Retina (tissue), 1 donor: ENCODE data around the gene CYP11A1.
"Not testable (repeated sequence)": the region's sequence is repeated elsewhere in the genome, so short reads cannot be mapped to it uniquely, and the experiment has no call there.

ENCODE experiments used
- DNase-seq: peaks from one replicate; pipeline ENCODE4 v3.0.0-alpha.2; 2016

CYP11A1 gene

DNA sequence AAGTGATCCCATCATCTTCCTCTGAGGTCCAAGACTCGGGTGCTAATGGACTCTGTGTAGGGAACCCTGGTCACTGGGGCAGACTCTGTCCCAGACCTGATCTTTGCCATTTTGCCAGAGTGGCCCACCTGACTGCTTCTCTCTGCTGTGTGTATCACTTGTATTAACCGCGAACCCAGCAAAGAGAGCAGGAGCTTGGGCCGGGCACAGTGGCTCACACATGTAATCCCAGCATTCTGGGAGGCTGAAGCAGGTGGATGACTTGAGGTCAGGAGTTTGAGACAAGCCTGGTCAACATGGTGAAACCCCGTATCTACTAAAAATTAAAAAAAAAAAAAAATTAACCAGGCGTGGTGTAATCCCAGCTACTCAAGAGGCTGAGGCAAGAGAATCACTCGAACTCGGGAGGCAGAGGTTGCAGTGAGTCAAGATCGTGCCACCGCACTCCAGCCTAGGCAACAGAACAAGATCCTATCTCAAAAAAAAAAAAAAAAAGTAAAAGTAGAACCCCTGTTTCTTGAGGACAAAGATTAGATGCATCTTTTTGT is 32.9 kb upstream of the CYP11A1 start:
- no peak for DNase-seq

- no peak for DNase-seq
These were observed 32.3 kb upstream of the CYP11A1 start for GRCh38 chr15:74399511-74400312.

DNA sequence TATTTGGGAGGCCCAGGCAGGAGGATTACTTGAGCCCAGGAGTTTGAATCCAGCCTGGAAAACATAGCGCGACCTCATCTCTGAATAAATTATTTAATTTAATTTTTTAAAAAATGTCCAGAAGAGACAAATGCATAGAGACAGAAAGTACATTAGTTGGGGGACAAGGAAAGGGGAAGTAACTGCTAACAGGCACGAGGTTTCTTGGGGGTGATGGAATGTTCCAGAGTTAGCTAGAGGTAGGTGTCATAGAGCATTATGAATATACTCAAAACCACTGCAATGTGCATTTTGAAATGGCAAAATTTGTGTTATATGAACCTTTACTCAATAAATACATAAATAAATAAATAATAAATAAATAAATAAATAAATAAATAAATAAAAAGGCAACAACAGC is 31.7 kb upstream of the CYP11A1 start:
- DNase-seq: no peak

DNA sequence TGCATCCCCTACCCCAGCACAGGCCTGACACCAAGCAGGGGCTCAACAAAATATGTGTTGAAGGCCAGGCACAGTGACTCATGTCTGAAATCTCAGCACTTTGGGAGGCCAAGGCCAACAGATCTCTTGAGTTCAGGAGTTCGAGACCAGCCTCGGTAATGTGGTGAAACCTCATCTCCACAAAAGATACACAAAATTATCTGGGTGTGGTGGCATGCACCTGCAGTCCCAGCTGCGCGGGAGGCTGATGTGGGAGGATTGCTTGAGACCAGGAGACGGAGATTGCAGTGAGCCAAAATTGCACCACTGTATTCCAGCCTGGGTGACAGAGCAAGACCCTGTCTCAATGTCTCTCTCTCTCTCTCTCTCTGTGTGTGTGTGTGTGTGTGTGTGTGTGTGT is 30.7 kb upstream of the CYP11A1 start:
- no peak for DNase-seq

GRCh38 chr15:74397239-74398068 is 30.0 kb upstream of the CYP11A1 start:
- no peak for DNase-seq

DNA sequence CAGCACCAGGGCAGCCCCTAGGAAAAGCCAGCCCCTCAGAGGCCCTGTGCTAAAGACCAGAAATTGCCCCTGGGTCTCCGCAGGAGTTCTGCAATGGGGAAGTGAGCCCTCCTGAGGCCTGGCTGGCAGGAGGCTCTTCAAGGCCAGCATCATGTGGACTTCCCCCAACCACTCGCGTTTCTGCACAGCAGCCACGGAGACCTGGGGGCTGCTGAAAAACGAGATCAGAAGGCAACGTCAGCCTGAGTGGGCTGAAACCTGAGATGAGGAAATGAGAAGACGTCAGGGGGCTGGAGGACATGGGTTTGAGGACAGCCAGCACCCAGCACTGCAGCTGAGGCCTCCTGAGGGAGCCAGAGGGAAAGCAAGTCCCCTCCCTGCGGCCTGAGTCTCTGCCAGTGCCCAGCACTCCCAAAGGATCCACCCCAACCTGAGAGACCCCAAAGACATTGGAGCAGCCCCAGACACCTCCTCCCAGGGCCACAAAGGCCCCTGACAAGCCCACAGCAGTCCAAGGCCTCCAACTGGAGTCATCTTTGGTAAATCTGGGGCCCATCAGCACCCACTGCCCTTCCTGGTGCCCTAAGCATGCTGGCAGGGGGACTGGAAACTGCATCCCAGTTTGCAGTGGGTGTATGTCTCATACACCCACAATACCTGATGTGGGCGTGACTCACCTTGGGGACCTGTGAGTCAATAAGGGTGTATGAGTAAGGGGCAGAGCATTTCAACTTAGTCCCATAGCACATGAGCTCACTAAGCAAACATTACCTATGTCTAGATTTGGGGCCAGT is 29.2 kb upstream of the CYP11A1 start:
- no peak for DNase-seq

DNA sequence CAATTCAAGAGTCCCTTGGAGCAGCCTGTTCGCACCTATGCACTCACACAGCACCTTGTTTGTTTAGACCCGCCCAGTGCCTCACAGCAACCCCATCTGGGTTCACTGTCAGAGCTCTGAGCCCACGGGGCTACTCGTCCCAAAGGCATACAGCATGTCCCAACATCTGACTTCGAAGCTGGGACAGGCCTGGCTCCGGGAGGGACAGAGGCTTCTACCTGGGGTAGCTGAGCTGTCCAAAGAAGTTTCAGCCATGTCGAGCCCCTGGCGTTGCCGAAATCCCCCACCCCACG is 28.6 kb upstream of the CYP11A1 start:
- no peak for DNase-seq

- no peak for DNase-seq
These were observed 28.1 kb upstream of the CYP11A1 start for GRCh38 chr15:74395319-74396145.

DNA sequence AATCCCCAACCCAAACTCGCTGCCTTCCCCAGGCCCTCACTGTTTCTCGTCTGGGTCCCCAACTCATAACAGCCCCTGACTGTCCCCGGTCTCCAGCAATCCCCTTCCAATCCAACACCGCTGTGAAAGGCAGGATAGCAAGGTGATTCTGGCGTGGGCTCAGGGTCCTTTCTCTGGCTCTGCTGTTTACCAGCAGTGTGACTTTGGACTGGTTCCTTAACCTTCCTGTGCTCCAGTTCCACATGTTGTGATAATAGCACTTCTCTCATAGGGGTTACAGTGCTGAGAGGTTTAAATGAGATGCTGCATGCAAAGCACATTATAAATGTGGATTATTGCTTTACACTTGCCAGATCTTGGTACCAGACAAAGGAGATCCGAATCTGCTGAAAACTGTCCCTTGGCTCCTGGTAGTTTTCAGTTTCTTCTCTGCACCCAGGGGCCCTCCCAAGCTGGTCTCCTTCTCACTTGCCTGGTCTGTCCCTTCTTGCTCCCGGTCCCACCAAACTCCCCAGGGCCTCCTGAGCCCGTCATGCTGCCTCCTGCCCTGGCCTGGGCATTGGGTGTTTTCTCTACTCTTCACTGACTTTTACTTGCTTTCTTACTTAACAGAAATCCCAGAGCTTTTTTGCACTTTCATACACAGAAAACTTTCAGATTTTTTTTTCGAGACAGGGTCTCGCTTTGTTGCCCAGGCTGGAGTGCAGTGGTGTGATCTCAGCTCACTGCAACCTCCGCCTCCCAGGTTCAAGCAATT is 26.8 kb upstream of the CYP11A1 start:
- DNase-seq: no peak

- no peak for DNase-seq
These were observed 26.0 kb upstream of the CYP11A1 start for GRCh38 chr15:74393423-74393822.

GRCh38 chr15:74392902-74393301 is 25.5 kb upstream of the CYP11A1 start:
- DNase-seq: no peak

- no peak for DNase-seq
These were observed 25.0 kb upstream of the CYP11A1 start for GRCh38 chr15:74392451-74392830.

DNA sequence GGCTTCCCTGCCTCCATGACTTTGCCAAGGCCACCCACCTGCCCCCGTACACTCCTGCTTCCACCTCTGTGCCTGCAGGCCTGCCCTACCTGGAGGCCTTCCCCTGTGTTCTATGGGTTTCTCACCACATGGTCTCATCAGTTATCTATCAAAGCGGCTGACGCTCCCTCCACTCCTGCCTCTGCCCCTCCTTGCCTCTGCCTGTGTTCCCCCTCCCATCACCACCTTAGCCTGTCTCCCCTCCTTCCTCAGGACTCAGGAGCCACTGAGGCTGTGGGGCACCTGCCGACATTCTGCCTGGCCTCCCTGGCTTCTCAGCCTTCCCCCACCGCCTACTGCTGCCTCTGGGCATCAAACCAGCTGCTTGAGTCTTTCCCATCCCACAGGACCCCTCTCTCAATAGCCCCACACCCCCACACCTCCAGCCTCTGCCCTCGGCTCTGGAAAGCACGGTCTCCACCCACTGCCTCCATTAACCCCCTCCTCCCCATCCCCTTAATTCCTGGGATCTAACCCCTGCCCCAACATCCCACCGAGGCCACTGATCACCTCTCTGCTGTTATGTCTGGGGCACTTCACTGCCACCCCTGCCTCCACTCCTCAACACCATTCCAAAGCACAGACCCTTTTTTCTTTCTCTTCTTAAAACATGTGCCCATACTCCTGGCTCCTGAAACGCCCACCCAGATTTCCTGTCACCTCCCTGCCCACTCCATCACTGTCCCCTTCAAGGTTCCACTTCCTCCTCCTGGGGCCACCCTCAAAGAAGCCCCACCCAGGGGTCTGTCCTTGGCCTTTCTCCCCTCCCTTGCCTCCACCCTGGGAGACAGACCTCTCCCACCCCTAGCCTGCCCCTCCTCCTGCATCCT is 24.4 kb upstream of the CYP11A1 start:
- DNase-seq: no peak

DNA sequence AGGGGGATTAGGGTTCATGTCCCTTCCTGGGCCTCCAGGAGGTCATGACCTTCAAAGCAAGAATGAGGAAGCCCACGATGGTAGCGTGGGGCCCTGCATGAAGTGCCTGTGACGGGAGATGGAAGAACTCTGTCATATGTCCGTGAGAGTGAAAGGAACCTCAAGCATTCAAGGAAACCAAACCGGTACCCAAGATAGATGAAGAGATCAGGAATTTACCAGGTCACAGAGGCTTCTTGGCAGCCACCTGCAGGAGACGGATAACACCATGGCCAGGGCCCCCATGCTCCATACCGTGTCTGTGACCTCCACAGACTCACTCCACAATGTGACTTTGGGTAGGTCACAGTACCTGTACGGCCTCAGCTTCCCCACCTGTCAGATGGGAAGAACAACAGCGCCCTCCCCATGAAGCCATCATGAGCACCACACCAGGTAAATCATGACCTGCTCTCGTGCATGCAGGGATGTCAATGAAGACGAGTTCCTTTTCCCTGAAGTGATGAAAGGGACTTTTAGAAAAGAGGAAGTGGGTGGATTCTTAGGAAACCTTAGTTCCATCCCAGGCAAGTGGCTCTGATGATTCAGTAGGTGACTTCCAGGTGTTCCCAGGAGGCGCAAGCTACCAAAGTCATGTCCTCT is 23.3 kb upstream of the CYP11A1 start:
- no peak for DNase-seq

DNA sequence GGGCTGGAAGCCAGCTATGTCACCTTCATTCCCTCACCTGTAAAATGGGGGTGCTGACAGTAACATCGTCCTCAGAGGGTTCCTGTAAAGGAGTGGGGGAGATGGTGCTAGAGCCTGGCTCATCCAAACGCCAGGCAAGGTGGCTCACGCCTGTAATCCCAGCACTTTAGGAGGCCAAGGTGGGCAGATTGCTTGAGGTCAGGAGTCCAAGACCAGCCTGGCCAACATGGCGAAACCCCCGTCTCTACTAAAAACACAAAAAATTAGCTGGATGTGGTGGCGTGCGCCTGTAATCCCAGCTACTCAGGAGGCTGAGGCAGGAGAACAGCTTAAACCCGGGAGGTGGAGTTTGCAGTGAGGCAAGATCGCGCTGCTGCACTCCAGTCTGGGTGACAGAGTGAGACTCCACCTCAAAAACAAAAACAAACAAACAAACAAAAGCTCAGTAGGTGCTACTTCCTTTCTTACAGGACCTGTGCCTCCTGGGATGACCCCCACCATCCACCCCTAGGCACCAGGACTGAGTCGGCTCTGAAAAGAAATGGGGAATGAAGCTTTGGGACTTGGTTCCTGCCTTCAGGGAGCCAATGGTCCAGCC is 22.7 kb upstream of the CYP11A1 start:
- DNase-seq: not testable (repeated sequence)

DNA sequence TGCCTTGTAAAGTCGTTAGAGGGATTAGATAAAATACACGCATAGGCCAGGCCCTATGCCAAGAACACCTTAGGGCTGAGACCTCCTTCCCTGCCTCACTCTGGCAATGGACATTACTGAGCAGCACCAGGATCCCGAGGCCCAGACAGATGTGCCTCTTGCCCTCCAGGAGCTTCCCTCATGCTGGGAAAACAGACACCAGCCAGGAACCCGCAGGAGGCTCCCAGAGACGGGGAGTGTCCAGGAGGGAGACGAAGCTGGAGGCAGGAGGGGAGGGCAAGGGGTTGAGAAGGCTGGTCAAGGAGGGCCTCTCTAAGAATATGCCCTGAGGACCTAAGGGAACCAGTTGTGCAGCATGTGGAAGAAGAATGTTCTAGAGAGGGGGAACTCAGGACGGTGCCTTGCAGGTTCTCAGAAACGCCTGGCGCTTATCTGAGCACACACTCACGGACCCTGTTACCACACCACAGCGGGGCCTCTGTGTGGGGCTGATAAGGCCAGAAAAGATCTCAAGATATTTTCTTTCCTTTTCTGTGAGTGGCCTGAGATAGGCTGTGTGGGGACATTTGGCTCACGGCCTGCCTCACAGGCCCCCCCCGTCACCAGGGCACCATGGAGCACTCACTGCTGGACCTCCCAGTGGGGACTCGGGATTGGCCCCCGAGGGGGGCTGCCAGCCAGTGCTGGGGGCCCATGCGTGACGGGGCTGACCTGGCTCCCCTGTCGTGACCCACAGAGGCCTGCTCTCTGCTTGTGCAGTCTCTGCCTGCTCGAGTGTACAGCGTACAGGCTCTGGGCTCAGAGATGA is 22.0 kb upstream of the CYP11A1 start:
- no peak for DNase-seq

- DNase-seq: no peak
These were observed 21.0 kb upstream of the CYP11A1 start for GRCh38 chr15:74388363-74388951.

GRCh38 chr15:74387621-74388362 is 20.3 kb upstream of the CYP11A1 start:
- DNase-seq: no peak
